ENCODE measurements around the gene HNRNPUL1. TPM values are rescaled to one million over a fixed set of nuclear protein-coding genes. Genes with fewer than 3 reads are reported as not detected.

Gene HNRNPUL1
- total and polyA plus RNA-seq, 11 donors = 64.2 to 138 (median 114) TPM

DNA sequence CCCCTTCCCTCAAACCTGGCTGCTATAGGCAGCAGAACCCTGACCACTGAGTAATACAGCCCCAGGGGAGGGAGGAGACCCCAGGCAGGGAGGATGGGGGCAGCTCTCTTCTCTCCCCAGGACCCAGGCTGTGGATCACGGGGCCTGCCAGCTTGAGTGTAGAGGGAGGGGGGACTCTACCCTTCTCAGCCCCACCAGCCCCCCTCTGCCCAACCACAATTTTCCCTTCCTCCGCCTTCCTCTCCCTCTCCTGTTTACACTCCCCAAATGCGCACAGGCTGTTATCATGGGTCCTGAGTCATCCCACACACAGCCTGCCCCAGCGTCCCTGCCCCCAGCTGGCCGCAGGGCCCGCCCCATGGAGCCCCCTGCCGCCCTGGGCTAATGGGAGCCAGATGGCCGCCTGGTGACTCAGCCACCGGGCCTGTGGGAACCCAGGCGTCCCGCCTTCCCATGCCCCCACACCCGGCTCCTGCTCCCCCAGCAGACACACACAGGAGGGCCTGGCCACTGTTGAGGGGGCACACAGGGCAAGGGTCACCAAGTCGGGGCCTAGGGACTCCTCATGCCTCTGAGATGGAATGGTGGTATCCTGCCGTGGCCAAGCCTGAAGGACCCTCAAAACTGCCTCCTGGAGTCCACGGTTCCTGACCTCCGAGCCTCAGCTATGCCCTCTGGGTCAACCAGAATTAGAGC is 59.4 kb downstream of the HNRNPUL1 start:
- H3K27me3 ChIP-seq = no peaks in the 10 kb centered on the region
- peaks cover 3 to 45% (median 28%) of the 10 kb centered on the region in 9 donors for H3K36me3 ChIP-seq
- H3K9me3 ChIP-seq = no peaks in the 10 kb centered on the region
- peak; percentile 13 to 69 (median 49) for ATAC-seq
- H3K27ac ChIP-seq = peak overlapping the region; percentile 76 to 95 (median 89)
- 52 to 66% (median 60%) methylated on average over 15 to 16 of the region's 16 CpGs for WGBS, 4 donors
- TF ChIP-seq POLR2A (IDR thresholded peaks at IDR 0.05) = no peak
- TF ChIP-seq, protein P1, sequence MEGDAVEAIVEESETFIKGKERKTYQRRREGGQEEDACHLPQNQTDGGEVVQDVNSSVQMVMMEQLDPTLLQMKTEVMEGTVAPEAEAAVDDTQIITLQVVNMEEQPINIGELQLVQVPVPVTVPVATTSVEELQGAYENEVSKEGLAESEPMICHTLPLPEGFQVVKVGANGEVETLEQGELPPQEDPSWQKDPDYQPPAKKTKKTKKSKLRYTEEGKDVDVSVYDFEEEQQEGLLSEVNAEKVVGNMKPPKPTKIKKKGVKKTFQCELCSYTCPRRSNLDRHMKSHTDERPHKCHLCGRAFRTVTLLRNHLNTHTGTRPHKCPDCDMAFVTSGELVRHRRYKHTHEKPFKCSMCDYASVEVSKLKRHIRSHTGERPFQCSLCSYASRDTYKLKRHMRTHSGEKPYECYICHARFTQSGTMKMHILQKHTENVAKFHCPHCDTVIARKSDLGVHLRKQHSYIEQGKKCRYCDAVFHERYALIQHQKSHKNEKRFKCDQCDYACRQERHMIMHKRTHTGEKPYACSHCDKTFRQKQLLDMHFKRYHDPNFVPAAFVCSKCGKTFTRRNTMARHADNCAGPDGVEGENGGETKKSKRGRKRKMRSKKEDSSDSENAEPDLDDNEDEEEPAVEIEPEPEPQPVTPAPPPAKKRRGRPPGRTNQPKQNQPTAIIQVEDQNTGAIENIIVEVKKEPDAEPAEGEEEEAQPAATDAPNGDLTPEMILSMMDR (IDR thresholded peaks at IDR 0.05) = no peak
- H3K4me1 ChIP-seq = peaks cover 4 to 78% (median 73%) of the 10 kb centered on the region in 12 donors
- H3K4me3 ChIP-seq = no peak overlapping the region
- peak; percentile 67 to 85 (median 81) for DNase-seq
- intact Hi-C loops (cut with DNase I) = loop anchor here in 6 of 10 donors (2.0 to 10.0 kb wide), 5 partner anchors 13 to 241 kb away; partner anchors contain the start of genes B3GNT8 (in 1 of the 6) and CCDC97 (in 1 of the 6)

- DNase-seq (peak in 1 of 5 donors; percentile 48), ATAC-seq (no peak)
- peaks cover 4 to 85% (median 79%) of the 10 kb centered on the region in 12 donors for H3K4me1 ChIP-seq
- H3K4me3 ChIP-seq = no peak overlapping the region
- intact Hi-C loops (cut with DNase I) = loop anchor here in 6 of 10 donors (2.0 to 10.0 kb wide), 5 partner anchors 13 to 241 kb away; partner anchors contain the start of genes B3GNT8 (in 1 of the 6) and CCDC97 (in 1 of the 6)
- no peaks in the 10 kb centered on the region for H3K9me3 ChIP-seq
- WGBS, 4 donors = 62 to 78% (median 70%) methylated on average over 7 of the region's 7 CpGs
- peak overlapping the region; percentile 76 to 95 (median 89) for H3K27ac ChIP-seq
- H3K27me3 ChIP-seq = no peaks in the 10 kb centered on the region
- H3K36me3 ChIP-seq = peaks cover 0 to 43% (median 24%) of the 10 kb centered on the region in 9 donors
- TF ChIP-seq POLR2A (IDR thresholded peaks at IDR 0.05) = no peak
- TF ChIP-seq, protein P1 (IDR thresholded peaks at IDR 0.05) = no peak
Measured at GRCh38 chr19:41324231-41324702, 60.1 kb downstream of the HNRNPUL1 start.

- peak; percentile 33 to 74 (median 60) for ATAC-seq
- Histone ChIP-seq H3K4me3 (peak overlapping the region in 10 of 12 donors; percentile 7 to 56 (median 42)), H3K27me3 (no peaks in the 10 kb centered on the region), H3K27ac (peak overlapping the region; percentile 76 to 95 (median 89)), H3K36me3 (peaks cover 0 to 43% (median 15%) of the 10 kb centered on the region in 9 donors), H3K4me1 (peaks cover 4 to 93% (median 79%) of the 10 kb centered on the region in 12 donors), H3K9me3 (no peaks in the 10 kb centered on the region)
- TF ChIP-seq, protein P1 (IDR thresholded peaks at IDR 0.05) = no peak
- TF ChIP-seq POLR2A (IDR thresholded peaks at IDR 0.05) = peak in 1 of 2 donors; percentile 42
- peak; percentile 88 to 90 (median 89) for DNase-seq
- WGBS, 4 donors = 3 to 9% (median 4%) methylated on average over 20 to 23 of the region's 23 CpGs
- intact Hi-C loops (cut with DNase I) = loop anchor here in 7 of 10 donors (2.0 to 10.0 kb wide), 6 partner anchors 14 to 240 kb away; partner anchors contain the start of genes B3GNT8 (in 1 of the 7) and CCDC97 (in 1 of the 7)
Measured at GRCh38 chr19:41324921-41325639, 60.9 kb downstream of the HNRNPUL1 start.
